Muscle of back (tissue), 11 donors: Measurements from ENCODE around the gene MARCHF5. TPM values are rescaled to one million over a fixed set of nuclear protein-coding genes. Genes with fewer than 3 reads are reported as not detected.
"Not testable (repeated sequence)": the region's sequence is repeated elsewhere in the genome, so short reads cannot be mapped to it uniquely, and the experiment has no call there.

Experiments used
- DNase-seq, 3 donors: peaks; one replicate each; pipeline versions ENCODE4 v3.0.0 to v3.0.0-alpha.2; 2013
- polyA plus RNA-seq, 10 donors: library from polyadenylated mRNA; unstranded; fragments of 120-200 nt; gene quantifications; one replicate each; pipeline ENCODE4 v1.2.1, GENCODE V29; 2013; ENCODE audit not compliant: insufficient read length in 10 of 10

MARCHF5 gene
- polyA plus RNA-seq, 10 donors = 27.2 to 41.8 (median 35.3) TPM

- no peak for DNase-seq
Measured at GRCh38 chr10:92298487-92298886, 7.5 kb downstream of the MARCHF5 start.

DNA sequence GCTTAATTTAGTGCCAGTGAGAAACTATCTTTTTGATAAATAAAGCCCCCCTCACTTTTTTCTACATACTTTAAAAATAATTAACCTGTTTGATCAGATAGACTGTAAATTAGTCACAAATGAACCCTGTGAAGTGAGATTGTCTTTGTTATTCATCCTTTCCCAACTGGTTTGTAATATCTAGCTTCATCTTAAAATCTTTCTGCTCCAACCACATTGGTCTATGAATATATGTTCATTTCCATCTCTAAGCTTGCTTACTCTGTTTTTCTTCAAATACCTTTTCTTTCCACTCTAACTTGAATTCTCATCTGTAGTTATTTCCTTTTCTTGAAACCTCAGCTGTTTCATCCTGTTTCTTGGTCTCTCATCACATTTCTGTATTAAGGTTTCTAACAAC, 12.1 kb downstream of the MARCHF5 start:
- DNase-seq = no peak

- no peak for DNase-seq
Measured at GRCh38 chr10:92304061-92304460, 13.1 kb downstream of the MARCHF5 start.

- no peak for DNase-seq
Measured at GRCh38 chr10:92305133-92306072, 14.4 kb downstream of the MARCHF5 start.

GRCh38 chr10:92309272-92309671, 18.3 kb downstream of the MARCHF5 start:
- DNase-seq = no peak

GRCh38 chr10:92313750-92314149, 22.8 kb downstream of the MARCHF5 start:
- no peak for DNase-seq

DNA sequence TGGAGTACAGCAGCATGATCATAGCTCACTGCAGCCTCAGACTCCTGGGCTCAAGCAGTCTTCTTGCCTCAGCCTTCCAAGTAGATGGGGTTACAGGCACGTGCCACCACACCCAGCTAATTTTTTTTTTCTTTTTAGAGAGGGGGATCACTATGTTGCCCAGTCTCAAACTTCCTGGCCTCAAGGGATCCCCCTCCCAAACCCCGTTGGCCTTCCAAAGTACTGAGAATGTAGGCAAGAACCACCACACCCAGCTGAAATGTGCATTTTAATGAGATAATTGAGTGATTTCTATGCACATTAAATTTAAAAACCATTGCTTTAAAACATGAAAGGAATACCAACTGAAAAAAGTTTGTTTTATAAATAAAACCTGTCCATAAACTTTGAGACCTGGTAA, 25.6 kb downstream of the MARCHF5 start:
- no peak for DNase-seq

- no peak for DNase-seq
Measured at GRCh38 chr10:92323079-92323478, 32.1 kb downstream of the MARCHF5 start.

- no peak for DNase-seq
Measured at GRCh38 chr10:92327445-92328433, 36.8 kb downstream of the MARCHF5 start.

DNA sequence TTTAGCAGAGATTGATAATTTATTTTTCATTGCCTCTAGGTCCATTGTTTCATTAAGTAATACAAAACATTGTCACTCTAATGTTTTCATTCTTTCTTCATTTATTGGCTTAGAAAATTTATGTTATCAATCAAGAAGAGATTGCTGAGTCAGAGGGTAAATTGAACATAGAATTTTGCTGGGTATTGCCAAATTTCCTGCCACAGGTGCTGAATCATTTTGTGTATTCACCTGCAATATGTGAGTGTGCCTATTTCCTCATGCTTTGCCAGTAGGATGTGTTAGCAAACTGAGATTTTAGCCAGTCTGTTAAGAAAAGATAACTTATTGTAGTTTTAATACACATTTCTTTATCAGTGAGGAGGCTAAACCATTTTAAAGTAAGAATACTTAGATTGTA, 38.0 kb downstream of the MARCHF5 start:
- DNase-seq = no peak

DNA sequence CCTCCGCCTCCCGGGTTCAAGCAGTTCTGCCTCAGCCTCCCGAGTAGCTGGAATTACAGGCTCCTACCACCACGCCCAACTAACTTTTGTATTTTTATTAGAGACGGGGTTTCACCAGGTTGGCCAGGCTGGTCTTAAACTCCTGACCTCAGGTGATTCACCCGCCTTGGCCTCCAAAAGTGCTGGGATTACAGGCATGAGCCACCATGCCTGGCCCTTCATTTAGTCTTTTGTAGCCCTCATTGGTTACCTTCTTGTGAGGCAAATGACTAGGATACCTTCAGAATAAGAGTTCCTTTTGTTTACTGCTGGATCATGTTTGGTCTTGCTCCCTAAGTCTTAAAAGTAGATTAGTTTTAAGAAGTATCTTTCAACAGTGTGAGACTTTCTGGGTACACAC, 39.0 kb downstream of the MARCHF5 start:
- not testable (repeated sequence) for DNase-seq

DNA sequence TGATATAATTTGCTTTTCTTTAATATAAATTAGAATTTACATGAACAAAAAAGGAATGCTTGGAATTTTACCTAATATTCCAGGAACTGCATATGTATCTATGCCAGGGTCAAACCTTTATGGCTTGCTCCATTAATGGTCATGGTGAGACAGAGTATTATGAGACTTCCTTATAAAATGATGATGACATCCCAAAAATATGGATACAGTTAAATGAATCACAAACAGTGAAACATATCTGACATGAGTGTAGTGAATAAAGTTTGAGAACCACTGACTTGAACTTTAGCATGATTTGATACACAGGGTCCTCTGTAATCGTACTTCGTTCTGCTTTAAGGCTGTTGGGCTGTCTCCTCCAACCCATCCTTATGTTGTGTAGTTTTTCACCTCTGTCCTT, 51.8 kb downstream of the MARCHF5 start:
- DNase-seq = peak in 1 of 3 donors; percentile 19

- DNase-seq = not testable (repeated sequence)
Measured at GRCh38 chr10:92345575-92345974, 54.6 kb downstream of the MARCHF5 start.

DNA sequence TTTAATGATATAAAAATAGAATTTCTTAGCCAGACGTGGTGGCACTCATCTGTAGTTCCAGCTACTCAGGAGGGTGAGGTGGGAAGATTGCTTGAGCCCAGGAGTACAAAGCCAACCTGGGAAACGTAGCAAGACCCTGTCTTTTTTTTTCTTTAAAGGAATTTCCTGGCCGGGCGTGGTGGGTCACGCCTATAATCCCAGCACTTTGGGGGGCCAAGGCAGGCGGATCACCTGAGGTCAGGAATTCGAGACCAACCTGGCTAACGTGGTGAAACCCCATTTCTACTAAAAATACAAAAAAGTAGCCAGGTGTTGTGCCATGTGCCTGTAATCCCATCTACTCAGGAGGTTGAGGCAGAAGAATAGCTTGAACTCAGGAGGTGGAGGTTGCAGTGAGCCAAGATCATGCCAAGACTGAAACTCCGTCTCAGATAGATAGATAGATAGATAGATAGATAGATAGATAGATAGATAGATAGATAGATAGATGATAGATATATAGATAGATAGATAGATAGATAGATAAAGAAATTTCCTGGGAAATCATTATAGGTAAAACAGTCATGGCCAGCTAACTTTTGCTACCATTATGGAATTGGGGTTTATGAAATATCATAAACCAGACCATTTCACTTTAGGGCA, 56.2 kb downstream of the MARCHF5 start:
- DNase-seq = not testable (repeated sequence)

DNA sequence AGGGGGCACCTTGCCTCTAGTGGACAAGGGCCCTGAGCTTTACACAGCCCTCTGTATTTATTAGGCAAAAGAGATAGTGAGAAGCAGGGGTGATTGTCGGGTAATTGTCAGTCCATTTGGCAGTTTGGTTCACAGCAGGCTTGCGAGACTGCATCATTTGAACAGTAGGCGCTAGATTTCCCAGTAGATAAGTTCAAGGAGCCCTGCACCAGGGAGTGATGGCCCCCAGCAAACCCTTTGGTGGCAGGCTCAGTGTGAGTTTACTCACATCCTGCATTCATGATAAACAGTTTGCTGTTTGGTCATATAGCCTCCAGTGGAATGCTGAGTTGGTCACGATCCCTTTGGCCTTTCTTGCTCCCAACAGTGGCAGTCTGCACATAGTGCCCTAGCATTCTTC, 59.4 kb downstream of the MARCHF5 start:
- no peak for DNase-seq

GRCh38 chr10:92354587-92354986, 63.6 kb downstream of the MARCHF5 start:
- peak in 1 of 3 donors; percentile 5 for DNase-seq

DNA sequence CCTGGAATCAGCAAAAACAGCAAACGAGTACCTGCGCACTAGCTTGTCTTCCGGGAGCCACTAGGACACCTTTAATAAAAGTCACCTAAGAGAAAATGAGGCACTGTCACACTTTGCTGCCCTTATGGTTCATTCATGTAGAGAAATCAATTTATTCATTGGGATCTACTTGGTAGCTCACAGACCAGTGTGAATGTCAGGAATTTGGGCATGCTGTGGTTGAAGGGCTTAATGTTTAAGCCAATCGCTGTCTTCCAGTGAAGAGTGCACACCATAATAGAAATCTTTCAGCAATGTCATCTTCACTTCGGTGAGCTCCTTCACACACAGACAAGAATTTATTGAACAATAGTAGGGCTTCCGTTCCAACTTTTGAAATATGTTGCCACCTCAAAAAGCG, 65.1 kb downstream of the MARCHF5 start:
- no peak for DNase-seq

DNA sequence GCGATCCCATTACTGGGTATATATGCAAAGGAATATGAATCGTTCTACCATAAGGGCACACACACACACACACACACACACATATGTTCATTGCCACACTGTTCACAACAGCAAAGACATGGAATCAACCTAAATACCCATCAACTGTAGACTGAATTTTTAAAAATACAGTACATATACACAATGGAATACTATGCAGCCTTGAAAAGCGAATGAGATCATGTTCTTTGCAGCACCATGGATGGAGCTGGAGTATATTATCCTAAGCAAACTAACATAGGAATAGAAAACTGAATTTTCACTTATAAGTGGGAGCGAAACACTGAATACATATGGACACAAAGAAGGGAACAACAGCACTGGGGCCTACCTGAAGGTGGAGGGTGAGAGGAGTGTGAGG, 72.5 kb downstream of the MARCHF5 start:
- DNase-seq = no peak

DNA sequence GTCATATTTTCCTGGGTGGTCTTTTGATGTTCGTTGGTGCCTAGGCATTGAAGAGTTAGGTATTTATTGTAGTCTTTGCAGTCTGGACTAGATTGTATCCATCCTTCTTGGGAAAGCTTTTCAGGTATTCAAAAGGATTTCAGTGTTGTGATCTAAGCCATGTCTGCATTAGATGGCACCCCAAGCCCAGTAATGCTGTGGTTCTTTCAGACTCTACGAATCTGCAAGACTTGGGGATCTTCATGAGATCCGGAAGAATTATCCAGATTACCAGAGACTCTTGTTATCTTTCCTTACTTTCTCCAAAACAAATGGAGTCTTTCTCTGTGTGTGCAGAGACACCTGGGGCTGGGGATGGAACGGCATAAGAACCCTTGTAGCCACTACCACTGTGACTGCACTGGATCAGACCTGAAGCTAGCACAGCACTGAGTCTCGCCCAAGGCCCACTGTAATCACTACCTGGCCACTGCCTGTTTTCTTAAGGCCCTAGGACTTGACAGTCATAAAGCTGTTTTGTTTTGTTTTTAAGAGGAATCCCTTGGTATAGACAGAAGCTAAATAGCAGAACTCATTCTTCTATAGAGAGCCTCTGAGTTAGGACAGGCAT, 75.5 kb downstream of the MARCHF5 start:
- no peak for DNase-seq

- no peak for DNase-seq
Measured at GRCh38 chr10:92377962-92378361, 87.0 kb downstream of the MARCHF5 start.

DNA sequence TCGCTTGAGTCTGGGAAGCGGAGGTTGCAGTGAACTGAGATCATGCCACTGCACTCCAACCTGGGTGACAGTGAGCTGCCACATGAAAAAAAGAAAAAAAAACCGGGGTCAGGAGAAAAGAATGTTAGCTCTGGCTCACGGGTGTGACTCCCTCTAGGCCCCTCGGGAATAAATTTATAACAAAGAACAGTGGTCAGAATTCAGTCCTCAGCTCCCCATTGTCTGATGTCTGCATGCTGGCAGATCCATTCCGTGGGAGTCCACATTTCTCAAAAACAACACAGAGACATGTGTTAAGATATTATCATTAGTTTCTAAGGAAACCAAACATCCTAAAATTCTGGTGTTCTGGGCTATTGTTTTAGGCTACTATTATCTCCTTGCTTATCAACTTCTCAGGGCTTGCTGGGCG, 90.6 kb downstream of the MARCHF5 start:
- DNase-seq = no peak
